Vagina (tissue), 2 donors: Measurements from ENCODE around the gene SPRED1. TPM values are rescaled to one million over a fixed set of nuclear protein-coding genes. Genes with fewer than 3 reads are reported as not detected.

Experiments
- DNase-seq, 2 donors: peaks; one replicate each; pipeline ENCODE4 v3.0.0-alpha.2; 2017; ENCODE audit errors: extremely low spot score in 2 of 2
- H3K27ac ChIP-seq: fragments of 200-600 bp; sonication (generic); one replicate; pipeline ENCODE4 v1.5.1; 2019
- H3K27me3 ChIP-seq: fragments of 200-600 bp; sonication (generic); one replicate; pipeline ENCODE4 v1.5.1; 2019
- H3K36me3 ChIP-seq, 2 donors: fragments of 200-600 bp; sonication (generic); one replicate each; pipeline ENCODE4 v1.5.1; 2017 to 2019
- H3K4me1 ChIP-seq: fragments of 200-600 bp; sonication (generic); one replicate; pipeline ENCODE4 v1.5.1; 2019
- H3K4me3 ChIP-seq, 2 donors: fragments of 200-600 bp; sonication (generic); 1 replicate in 1 of 2; 2 replicates in 1 of 2; pipeline ENCODE4 v1.5.1; 2016 to 2019
- H3K9me3 ChIP-seq: fragments of 200-600 bp; sonication (generic); one replicate; pipeline ENCODE4 v1.5.1; 2019
- CTCF ChIP-seq, 3 experiments: fragments of 450-650 bp in 2 of 3; fragments of 200-600 bp in 1 of 3; sonication (generic) in 1 of 3; IDR thresholded peaks; one replicate each; pipeline ENCODE4 v1.5.1; 2017 to 2019; ENCODE audit warnings: antibody characterized with exemption in 3 of 3, mild to moderate bottlenecking in 2 of 3, moderate library complexity in 2 of 3
- POLR2A ChIP-seq, 2 donors: fragments of 450-650 bp; IDR thresholded peaks; one replicate each; pipeline ENCODE4 v1.6.1; 2017; ENCODE audit warnings: antibody characterized with exemption in 2 of 2, mild to moderate bottlenecking in 2 of 2, moderate library complexity in 2 of 2
- POLR2AphosphoS5 ChIP-seq, 2 donors: sonication (generic); formaldehyde crosslinking; IDR thresholded peaks; one replicate each; pipeline ENCODE4 v1.9.0; 2017; ENCODE audit warnings: antibody characterized with exemption in 2 of 2, mild to moderate bottlenecking in 2 of 2, low read depth in 1 of 2; ENCODE audit not compliant: insufficient read depth in 1 of 2
- intact Hi-C: fragments of 100-400 bp; cut with DNase I; formaldehyde crosslinking; loops from one replicate; pipeline ENCODE4 v1.15.1; 2023
- total RNA-seq: library from RNA; depleted of rRNA; stranded (reverse); fragments of >200 nt; gene quantifications from one replicate; pipeline ENCODE4 v1.2.3, GENCODE V29; 2016

The SPRED1 gene
- total RNA-seq, 1 donor from 2014 or later = 16.7 TPM

GRCh38 chr15:38320866-38321265 is 68.2 kb downstream of the SPRED1 start:
- Histone ChIP-seq H3K4me1 (peaks cover 4% of the 10 kb centered on the region), H3K36me3 (no peaks in the 10 kb centered on the region), H3K9me3 (no peaks in the 10 kb centered on the region), H3K4me3 (no peak overlapping the region), H3K27ac (no peak overlapping the region), H3K27me3 (no peaks in the 10 kb centered on the region)
- no peak for DNase-seq
- TF ChIP-seq CTCF (IDR thresholded peaks at IDR 0.05) = no peak
- TF ChIP-seq POLR2A (IDR thresholded peaks at IDR 0.05) = no peak
- no peak for TF ChIP-seq POLR2AphosphoS5 (IDR thresholded peaks at IDR 0.05; ENCODE audit: insufficient read depth in 1 of 2, low read depth in 1 of 2)
- intact Hi-C loops = no loop called here

GRCh38 chr15:38323895-38324294 is 71.3 kb downstream of the SPRED1 start:
- H3K4me1 ChIP-seq = no peaks in the 10 kb centered on the region
- H3K4me3 ChIP-seq = no peak overlapping the region
- H3K27ac ChIP-seq = no peak overlapping the region
- H3K27me3 ChIP-seq = no peaks in the 10 kb centered on the region
- no peaks in the 10 kb centered on the region for H3K9me3 ChIP-seq
- DNase-seq = no peak
- no peak for TF ChIP-seq CTCF (IDR thresholded peaks at IDR 0.05)
- TF ChIP-seq POLR2AphosphoS5 (IDR thresholded peaks at IDR 0.05; ENCODE audit: insufficient read depth in 1 of 2, low read depth in 1 of 2) = no peak
- no peak for TF ChIP-seq POLR2A (IDR thresholded peaks at IDR 0.05)
- H3K36me3 ChIP-seq = no peaks in the 10 kb centered on the region
- intact Hi-C loops = no loop called here

- H3K4me1 ChIP-seq = no peaks in the 10 kb centered on the region
- TF ChIP-seq POLR2A (IDR thresholded peaks at IDR 0.05) = no peak
- no peak for TF ChIP-seq CTCF (IDR thresholded peaks at IDR 0.05)
- TF ChIP-seq POLR2AphosphoS5 (IDR thresholded peaks at IDR 0.05; ENCODE audit: insufficient read depth in 1 of 2, low read depth in 1 of 2) = no peak
- no peaks in the 10 kb centered on the region for H3K36me3 ChIP-seq
- no peaks in the 10 kb centered on the region for H3K27me3 ChIP-seq
- no peak overlapping the region for H3K27ac ChIP-seq
- no peaks in the 10 kb centered on the region for H3K9me3 ChIP-seq
- H3K4me3 ChIP-seq = no peak overlapping the region
- DNase-seq = no peak
- intact Hi-C loops = no loop called here
Observed at GRCh38 chr15:38324939-38325647, 72.5 kb downstream of the SPRED1 start.

- intact Hi-C loops = no loop called here
- Histone ChIP-seq H3K36me3 (no peaks in the 10 kb centered on the region), H3K27me3 (no peaks in the 10 kb centered on the region), H3K4me3 (no peak overlapping the region), H3K4me1 (no peaks in the 10 kb centered on the region), H3K27ac (no peak overlapping the region), H3K9me3 (no peaks in the 10 kb centered on the region)
- no peak for DNase-seq
- TF ChIP-seq POLR2AphosphoS5 (IDR thresholded peaks at IDR 0.05; ENCODE audit: insufficient read depth in 1 of 2, low read depth in 1 of 2) = peak in 1 of 2 donors; percentile 49
- no peak for TF ChIP-seq POLR2A (IDR thresholded peaks at IDR 0.05)
Observed at GRCh38 chr15:38325648-38325990, 73.0 kb downstream of the SPRED1 start.

- no peaks in the 10 kb centered on the region for H3K36me3 ChIP-seq
- intact Hi-C loops = no loop called here
- DNase-seq = no peak
- no peak overlapping the region for H3K27ac ChIP-seq
- H3K9me3 ChIP-seq = no peaks in the 10 kb centered on the region
- TF ChIP-seq POLR2A (IDR thresholded peaks at IDR 0.05) = no peak
- TF ChIP-seq POLR2AphosphoS5 (IDR thresholded peaks at IDR 0.05; ENCODE audit: insufficient read depth in 1 of 2, low read depth in 1 of 2) = no peak
- no peak for TF ChIP-seq CTCF (IDR thresholded peaks at IDR 0.05)
- no peak overlapping the region for H3K4me3 ChIP-seq
- H3K4me1 ChIP-seq = no peaks in the 10 kb centered on the region
- no peaks in the 10 kb centered on the region for H3K27me3 ChIP-seq
Observed at GRCh38 chr15:38332711-38333110, 80.1 kb downstream of the SPRED1 start.
